Kidney (tissue), 14 donors: ENCODE measurements around the gene TNFSF9. TPM values are rescaled to one million over a fixed set of nuclear protein-coding genes. Genes with fewer than 3 reads are reported as not detected.

Experiments
- DNase-seq, 5 donors: peaks; one replicate each; pipeline ENCODE4 v3.0.0-alpha.2; 2013 to 2020
- FAIRE-seq: peaks from 2 replicates; lab custom pipeline; 2012; peaks lifted over from hg19 to GRCh38; lab: Jason Lieb, UNC
- H3K27ac ChIP-seq, 2 donors: one replicate each; pipeline ENCODE4 v1.7.0; 2013; ENCODE audit warnings: low read depth in 2 of 2, low read length in 2 of 2, inconsistent platforms in 1 of 2
- H3K27me3 ChIP-seq: one replicate; pipeline ENCODE4 v1.7.1; 2013; ENCODE audit warnings: low read length, inconsistent platforms; ENCODE audit not compliant: control insufficient read depth, insufficient read depth
- H3K36me3 ChIP-seq, 3 donors: one replicate each; pipeline versions ENCODE4 v1.7.0 to v1.7.1; 2013; ENCODE audit warnings: low read length in 3 of 3, control low read depth in 1 of 3, inconsistent platforms in 1 of 3; ENCODE audit not compliant: insufficient read depth in 3 of 3, control insufficient read depth in 2 of 3
- H3K4me1 ChIP-seq, 3 donors: one replicate each; pipeline versions ENCODE4 v1.7.0 to v1.7.1; 2013; ENCODE audit warnings: low read length in 3 of 3, inconsistent platforms in 1 of 3, low read depth in 1 of 3; ENCODE audit not compliant: control insufficient read depth in 2 of 3, insufficient read depth in 2 of 3
- H3K4me3 ChIP-seq, 3 donors: one replicate each; pipeline versions ENCODE4 v1.7.0 to v1.8.1; 2013; ENCODE audit warnings: low read length in 3 of 3, control low read depth in 1 of 3, inconsistent platforms in 1 of 3
- H3K9ac ChIP-seq, 3 donors: one replicate each; pipeline versions ENCODE4 v1.7.0 to v1.7.1; 2013; ENCODE audit warnings: low read length in 3 of 3, control low read depth in 1 of 3, inconsistent platforms in 1 of 3
- H3K9me3 ChIP-seq, 3 donors: one replicate each; pipeline versions ENCODE4 v1.7.0 to v1.7.1; 2013; ENCODE audit warnings: low read length in 3 of 3, control low read depth in 1 of 3, inconsistent platforms in 1 of 3; ENCODE audit not compliant: control insufficient read depth in 2 of 3, insufficient read depth in 1 of 3
- CTCF ChIP-seq: IDR thresholded peaks from 3 replicates; pipeline ENCODE4 v1.5.1; 2012; ENCODE audit warnings: mild to moderate bottlenecking, moderate library complexity, borderline replicate concordance; ENCODE audit not compliant: insufficient read depth; ENCODE audit errors: extremely low read depth
- intact Hi-C: fragments of 100-400 bp; cut with DNase I; formaldehyde crosslinking; loops from one replicate; pipeline ENCODE4 v1.11.1; 2022
- polyA plus RNA-seq: library from polyadenylated mRNA; stranded (reverse); fragments of 350-450 nt; fragmentation: Illumina TruSeq; extraction: RNeasy Lipid Tissue Mini Kit (QIAGEN cat#74804); gene quantifications from one replicate; pipeline ENCODE4 v1.2.3, GENCODE V29; 2014; ENCODE audit warnings: low read depth, low replicate concordance; ENCODE audit not compliant: insufficient read depth
- total RNA-seq: library from RNA; stranded (reverse); fragmentation: NEBNext Ultra II Directional; extraction: Animal tissue kit (Norgen Biotek cat#: 25700); gene quantifications from one replicate; pipeline ENCODE4 v1.2.1, GENCODE V29; 2021
- donor health status: control.
- donor health status: control.
- donor health status: control.
- donor health status: control.
- donor health status: control.
- donor health status: DM: yes; HTN: yes; CAD: no.
- donor health status: Normal renal cell carcinoma (clear cell type).

TNFSF9 gene
- total and polyA plus RNA-seq, 2 donors from 2014 or later: 0.62 to 1.1 TPM

GRCh38 chr19:6572217-6572616 lies 41.4 kb downstream of the TNFSF9 start:
- Histone ChIP-seq H3K27me3 (no peaks in the 10 kb centered on the region), H3K9ac (no peak overlapping the region), H3K27ac (no peak overlapping the region), H3K36me3 (no peaks in the 10 kb centered on the region), H3K9me3 (peaks cover 0 to 7% (median 5%) of the 10 kb centered on the region in 3 donors), H3K4me1 (no peaks in the 10 kb centered on the region), H3K4me3 (no peak overlapping the region)
- no peak for TF ChIP-seq CTCF
- intact Hi-C loops: no loop called here
- DNase-seq: no peak
- FAIRE-seq: no peak

- H3K9ac ChIP-seq: no peak overlapping the region
- FAIRE-seq: no peak
- intact Hi-C loops: no loop called here
- no peaks in the 10 kb centered on the region for H3K4me1 ChIP-seq
- no peaks in the 10 kb centered on the region for H3K27me3 ChIP-seq
- H3K9me3 ChIP-seq: peaks cover 0 to 5% (median 5%) of the 10 kb centered on the region in 3 donors
- no peak overlapping the region for H3K27ac ChIP-seq
- no peak for DNase-seq
- H3K36me3 ChIP-seq: no peaks in the 10 kb centered on the region
- TF ChIP-seq CTCF: no peak
- H3K4me3 ChIP-seq: no peak overlapping the region
These were observed 42.5 kb downstream of the TNFSF9 start for GRCh38 chr19:6573350-6573749.

GRCh38 chr19:6576869-6577475 lies 46.1 kb downstream of the TNFSF9 start:
- no peak overlapping the region for H3K9ac ChIP-seq
- H3K4me3 ChIP-seq: no peak overlapping the region
- no peak for FAIRE-seq
- intact Hi-C loops: no loop called here
- no peaks in the 10 kb centered on the region for H3K36me3 ChIP-seq
- no peak for DNase-seq
- H3K4me1 ChIP-seq: no peaks in the 10 kb centered on the region
- TF ChIP-seq CTCF: no peak
- no peaks in the 10 kb centered on the region for H3K27me3 ChIP-seq
- H3K27ac ChIP-seq: no peak overlapping the region
- H3K9me3 ChIP-seq: no peaks in the 10 kb centered on the region
